ENCODE measurements around the gene ENOPH1. TPM values are rescaled to one million over a fixed set of nuclear protein-coding genes. Genes with fewer than 3 reads are reported as not detected.
"Not testable (repeated sequence)": the region's sequence is repeated elsewhere in the genome, so short reads cannot be mapped to it uniquely, and the experiment has no call there.

ENOPH1 gene
- total RNA-seq, 2 experiments from 2014 or later = 45.0 to 45.3 TPM

GRCh38 chr4:82401600-82401999 is 28.8 kb upstream of the ENOPH1 start:
- Mint-ChIP-seq H3K27me3 (ENCODE audit: low read depth) (peaks cover 11% of the 10 kb centered on the region), H3K27ac (no peak overlapping the region), H3K9me3 (ENCODE audit: insufficient read depth) (no peaks in the 10 kb centered on the region), H3K4me1 (ENCODE audit: low read depth) (no peaks in the 10 kb centered on the region), H3K36me3 (ENCODE audit: low read depth) (no peaks in the 10 kb centered on the region), H3K4me3 (no peak overlapping the region)
- ATAC-seq = no peak
- ChIA-PET POLR2A (no interaction called here), CTCF (no interaction called here)
- no peak for DNase-seq

- ATAC-seq = no peak
- DNase-seq = no peak
- no peak overlapping the region for H3K4me3 Mint-ChIP-seq
- POLR2A ChIA-PET = no interaction called here
- peaks cover 11% of the 10 kb centered on the region for H3K27me3 Mint-ChIP-seq (ENCODE audit: low read depth)
- H3K9me3 Mint-ChIP-seq (ENCODE audit: insufficient read depth) = no peaks in the 10 kb centered on the region
- no peak overlapping the region for H3K27ac Mint-ChIP-seq
- H3K4me1 Mint-ChIP-seq (ENCODE audit: low read depth) = no peaks in the 10 kb centered on the region
- CTCF ChIA-PET = no interaction called here
- H3K36me3 Mint-ChIP-seq (ENCODE audit: low read depth) = no peaks in the 10 kb centered on the region
Observed at GRCh38 chr4:82402196-82402775, 28.1 kb upstream of the ENOPH1 start.

- no peak overlapping the region for H3K4me3 Mint-ChIP-seq
- H3K9me3 Mint-ChIP-seq (ENCODE audit: insufficient read depth) = no peaks in the 10 kb centered on the region
- peaks cover 11% of the 10 kb centered on the region for H3K27me3 Mint-ChIP-seq (ENCODE audit: low read depth)
- H3K27ac Mint-ChIP-seq = no peak overlapping the region
- no peaks in the 10 kb centered on the region for H3K36me3 Mint-ChIP-seq (ENCODE audit: low read depth)
- ATAC-seq (no peak), DNase-seq (no peak)
- ChIA-PET CTCF (no interaction called here), POLR2A (no interaction called here)
- no peaks in the 10 kb centered on the region for H3K4me1 Mint-ChIP-seq (ENCODE audit: low read depth)
Observed at GRCh38 chr4:82403725-82404124, 26.7 kb upstream of the ENOPH1 start.

- POLR2A ChIA-PET = interaction anchor here (1.3 kb wide), 1 partner anchor 14 kb away, joined by 4 read pairs; no protein-coding TSS in a partner anchor
- DNase-seq = not testable (repeated sequence)
Observed at GRCh38 chr4:82415061-82415460, 15.3 kb upstream of the ENOPH1 start.

GRCh38 chr4:82415922-82416365 is 14.4 kb upstream of the ENOPH1 start:
- DNase-seq = no peak
- peaks cover 12% of the 10 kb centered on the region for H3K4me1 Mint-ChIP-seq (ENCODE audit: low read depth)
- ChIA-PET CTCF (interaction anchor here (1.3 kb wide), 1 partner anchor 13 kb away, joined by 4 read pairs; no protein-coding TSS in a partner anchor), POLR2A (interaction anchor here (1.8 kb wide), 1 partner anchor 13 kb away, joined by 8 read pairs; no protein-coding TSS in a partner anchor)
- H3K36me3 Mint-ChIP-seq (ENCODE audit: low read depth) = no peaks in the 10 kb centered on the region
- H3K4me3 Mint-ChIP-seq = no peak overlapping the region
- no peak overlapping the region for H3K27ac Mint-ChIP-seq
- H3K9me3 Mint-ChIP-seq (ENCODE audit: insufficient read depth) = no peaks in the 10 kb centered on the region
- no peak for ATAC-seq
- peaks cover 27% of the 10 kb centered on the region for H3K27me3 Mint-ChIP-seq (ENCODE audit: low read depth)

More at GRCh38 chr4:82415061-82415460, 15.3 kb upstream of the ENOPH1 start:
- CTCF ChIA-PET = interaction anchor here (1.3 kb wide), 1 partner anchor 14 kb away, joined by 4 read pairs; no protein-coding TSS in a partner anchor
- H3K9me3 Mint-ChIP-seq (ENCODE audit: insufficient read depth); H3K4me3 Mint-ChIP-seq; H3K4me1 Mint-ChIP-seq (ENCODE audit: low read depth); H3K27ac Mint-ChIP-seq; H3K36me3 Mint-ChIP-seq (ENCODE audit: low read depth); ATAC-seq: not testable (repeated sequence)
- H3K27me3 Mint-ChIP-seq (ENCODE audit: low read depth) = peaks cover 25% of the 10 kb centered on the region

GRCh38 chr4:82419451-82419850 is 10.9 kb upstream of the ENOPH1 start:
- ATAC-seq = no peak
- CTCF ChIA-PET = interaction anchor here (1.0 to 1.7 kb wide), 2 partner anchors 9 to 45 kb away, joined by 4 to 5 read pairs; no protein-coding TSS in a partner anchor

DNA sequence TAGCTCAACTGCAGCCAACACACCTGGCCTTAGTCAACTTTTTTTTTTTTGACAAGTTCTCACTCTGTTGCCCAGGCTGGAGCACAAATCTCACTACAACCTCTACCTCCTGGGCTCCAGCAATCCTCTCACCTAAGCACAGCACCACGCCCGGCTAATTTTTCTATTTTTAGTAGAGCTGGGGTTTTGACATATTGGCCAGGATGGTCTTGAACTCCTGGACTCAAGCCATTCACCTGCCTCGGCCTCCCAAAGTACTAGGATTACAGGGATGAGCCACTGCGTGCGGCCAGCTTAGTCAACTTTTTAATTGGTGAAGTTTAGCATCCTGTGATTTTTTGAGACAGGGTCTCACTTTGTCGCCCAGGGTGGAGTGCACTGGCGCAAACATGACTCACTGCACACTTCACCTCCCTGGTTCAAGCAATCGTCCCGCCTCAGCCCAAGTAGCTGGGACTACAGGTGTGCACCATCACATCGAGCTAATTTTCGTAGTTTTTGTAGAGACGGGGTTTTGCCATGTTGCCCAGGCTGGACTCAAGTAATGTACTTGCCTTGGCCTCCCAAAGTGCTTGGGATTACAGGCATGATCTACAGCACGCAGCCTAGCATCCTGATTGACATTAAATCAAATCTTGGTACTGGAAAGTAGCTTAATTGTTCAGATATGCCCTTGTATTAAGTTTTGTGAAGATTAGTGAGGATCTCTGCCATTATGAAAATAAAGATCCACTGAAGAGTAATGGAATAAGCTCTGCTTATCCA is 8.4 kb upstream of the ENOPH1 start:
- ATAC-seq (peak; percentile 41), DNase-seq (no peak)
- Mint-ChIP-seq H3K4me1 (ENCODE audit: low read depth) (peaks cover 40% of the 10 kb centered on the region), H3K27ac (no peak overlapping the region), H3K27me3 (ENCODE audit: low read depth) (peaks cover 16% of the 10 kb centered on the region), H3K36me3 (ENCODE audit: low read depth) (peaks cover 53% of the 10 kb centered on the region), H3K4me3 (no peak overlapping the region), H3K9me3 (ENCODE audit: insufficient read depth) (no peaks in the 10 kb centered on the region)
- CTCF ChIA-PET = interaction anchor here (1.5 kb wide), 1 partner anchor 62 kb away, joined by 4 read pairs; no protein-coding TSS in a partner anchor
- POLR2A ChIA-PET = interaction anchor here (1.0 to 1.1 kb wide), 2 partner anchors 27 to 73 kb away, joined by 3 to 5 read pairs; no protein-coding TSS in a partner anchor

More at GRCh38 chr4:82419451-82419850, 10.9 kb upstream of the ENOPH1 start:
- H3K27ac Mint-ChIP-seq = no peak overlapping the region
- no peak for DNase-seq
- POLR2A ChIA-PET = interaction anchor here (2.7 kb wide), 1 partner anchor 10 kb away, joined by 20 read pairs; the partner anchor contains the start of gene HNRNPDL
- H3K27me3 Mint-ChIP-seq (ENCODE audit: low read depth) = peaks cover 27% of the 10 kb centered on the region
- H3K4me1 Mint-ChIP-seq (ENCODE audit: low read depth) = peaks cover 26% of the 10 kb centered on the region
- no peak overlapping the region for H3K4me3 Mint-ChIP-seq
- peaks cover 28% of the 10 kb centered on the region for H3K36me3 Mint-ChIP-seq (ENCODE audit: low read depth)
- no peaks in the 10 kb centered on the region for H3K9me3 Mint-ChIP-seq (ENCODE audit: insufficient read depth)

DNA sequence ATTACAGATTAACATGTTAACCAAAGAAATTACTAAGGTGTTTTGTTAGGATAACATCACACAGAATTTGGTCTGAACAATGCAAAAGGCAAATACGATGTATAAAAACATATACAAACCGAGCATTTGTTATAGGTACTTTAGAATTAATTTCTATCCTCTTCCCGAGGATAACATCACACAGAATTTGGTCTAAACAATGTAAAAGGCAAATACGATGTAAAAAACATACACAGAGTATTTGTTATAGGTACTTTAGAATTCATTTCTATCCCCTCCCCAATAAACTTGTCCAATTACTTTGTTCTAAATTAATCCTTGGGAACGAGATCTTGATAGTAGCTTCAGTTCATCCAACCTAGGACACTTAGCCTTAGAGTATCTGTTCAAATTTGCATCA is 7.8 kb upstream of the ENOPH1 start:
- Mint-ChIP-seq H3K4me1 (ENCODE audit: low read depth) (peaks cover 45% of the 10 kb centered on the region), H3K27ac (no peak overlapping the region), H3K36me3 (ENCODE audit: low read depth) (peaks cover 59% of the 10 kb centered on the region), H3K9me3 (ENCODE audit: insufficient read depth) (no peaks in the 10 kb centered on the region), H3K27me3 (ENCODE audit: low read depth) (peaks cover 12% of the 10 kb centered on the region), H3K4me3 (no peak overlapping the region)
- ChIA-PET POLR2A (no interaction called here), CTCF (interaction anchor here (1.5 kb wide), 1 partner anchor 62 kb away, joined by 4 read pairs; no protein-coding TSS in a partner anchor)
- DNase-seq = no peak
- ATAC-seq = no peak

GRCh38 chr4:82423245-82424054 is 6.9 kb upstream of the ENOPH1 start:
- no peak overlapping the region for H3K27ac Mint-ChIP-seq

DNA sequence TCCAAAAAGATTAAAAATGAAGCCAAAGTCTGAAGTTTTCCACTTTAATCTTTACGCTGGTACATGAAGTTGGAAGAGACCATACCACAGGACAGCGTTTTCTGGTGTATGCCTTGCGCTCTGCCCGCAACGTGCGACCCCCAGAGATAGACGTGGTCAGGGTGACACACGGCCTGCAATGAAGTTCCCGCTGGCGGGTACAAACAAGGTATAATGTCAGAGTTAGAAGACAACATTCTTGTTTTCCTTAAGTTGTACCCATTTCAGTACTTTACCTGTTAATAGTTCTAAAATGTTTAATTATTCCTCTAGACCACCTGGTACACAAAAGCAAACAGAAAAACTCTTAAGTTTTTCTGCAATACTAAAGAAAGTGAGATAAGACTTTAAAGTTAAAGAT is 4.9 kb upstream of the ENOPH1 start:
- H3K9me3 Mint-ChIP-seq (ENCODE audit: insufficient read depth) = no peaks in the 10 kb centered on the region
- POLR2A ChIA-PET = interaction anchor here (1.1 kb wide), 1 partner anchor 51 kb away, joined by 5 read pairs; the partner anchor contains the start of gene HNRNPD
- CTCF ChIA-PET = interaction anchor here (1.4 kb wide), 1 partner anchor 51 kb away, joined by 4 read pairs; the partner anchor contains the start of gene HNRNPD
- H3K4me1 Mint-ChIP-seq (ENCODE audit: low read depth) = peaks cover 48% of the 10 kb centered on the region
- ATAC-seq (no peak), DNase-seq (no peak)
- H3K36me3 Mint-ChIP-seq (ENCODE audit: low read depth) = peaks cover 79% of the 10 kb centered on the region
- peaks cover 3% of the 10 kb centered on the region for H3K27me3 Mint-ChIP-seq (ENCODE audit: low read depth)
- no peak overlapping the region for H3K27ac Mint-ChIP-seq
- no peak overlapping the region for H3K4me3 Mint-ChIP-seq

More at GRCh38 chr4:82423245-82424054, 6.9 kb upstream of the ENOPH1 start:
- Mint-ChIP-seq H3K4me1 (ENCODE audit: low read depth) (peaks cover 48% of the 10 kb centered on the region), H3K9me3 (ENCODE audit: insufficient read depth) (no peaks in the 10 kb centered on the region), H3K4me3 (no peak overlapping the region), H3K36me3 (ENCODE audit: low read depth) (peaks cover 68% of the 10 kb centered on the region), H3K27me3 (ENCODE audit: low read depth) (peaks cover 5% of the 10 kb centered on the region)
- ATAC-seq = no peak
- ChIA-PET CTCF (interaction anchor here (0.8 to 1.2 kb wide), 2 partner anchors 26 to 51 kb away, joined by 3 to 4 read pairs; no protein-coding TSS in a partner anchor), POLR2A (interaction anchor here (0.9 kb wide), 1 partner anchor 49 kb away, joined by 3 read pairs; the partner anchor contains the start of gene HNRNPD)
- no peak for DNase-seq

- peaks cover 51% of the 10 kb centered on the region for H3K4me1 Mint-ChIP-seq (ENCODE audit: low read depth)
Observed at GRCh38 chr4:82428526-82428968, 1.8 kb upstream of the ENOPH1 start.

More at GRCh38 chr4:82428526-82428968, 1.8 kb upstream of the ENOPH1 start:
- Mint-ChIP-seq H3K4me3 (peak overlapping the region; percentile 99), H3K36me3 (ENCODE audit: low read depth) (peaks cover 79% of the 10 kb centered on the region), H3K27me3 (ENCODE audit: low read depth) (no peaks in the 10 kb centered on the region), H3K27ac (peak overlapping the region; percentile 99), H3K9me3 (ENCODE audit: insufficient read depth) (no peaks in the 10 kb centered on the region)
- ATAC-seq (no peak), DNase-seq (no peak)
- ChIA-PET CTCF (interaction anchor here (0.6 to 2.9 kb wide), 18 partner anchors 8 to 583 kb away, joined by 3 to 30 read pairs (median 4); partner anchors contain the start of gene THAP9), POLR2A (interaction anchor here (0.7 to 4.0 kb wide), 10 partner anchors 9 to 583 kb away, joined by 3 to 120 read pairs (median 4); partner anchors contain the start of genes HNRNPD, LIN54 and THAP9)
